RWPE1 (cell line): ENCODE results near the gene NPTX1.
"Not testable (repeated sequence)": the region's sequence is repeated elsewhere in the genome, so short reads cannot be mapped to it uniquely, and the experiment has no call there.

Source experiments
- CTCF ChIA-PET: fragments of 350-600 bp; sonication (Branson Sonifier 250); formaldehyde crosslinking; extraction: SDS; loops from one replicate; lab custom pipeline; 2021; lab: Yijun Ruan, JAX
- POLR2A ChIA-PET: fragments of 400-600 bp; formaldehyde crosslinking; extraction: SDS; loops from one replicate; lab custom pipeline; 2020; ENCODE audit warnings: antibody characterized with exemption; ENCODE audit not compliant: low non-redundant PET; lab: Yijun Ruan, JAX
- DNase-seq: peaks from one replicate; pipeline ENCODE4 v3.0.0; 2012; ENCODE audit warnings: low spot score
- H3K27ac ChIP-seq: fragments of 450-650 bp; 2 replicates; pipeline ENCODE4 v1.5.1; 2017
- CTCF ChIP-seq: fragments of 450-650 bp; conservative IDR thresholded peaks from 2 replicates; pipeline ENCODE4 v1.5.1; 2017; ENCODE audit warnings: low read depth, mild to moderate bottlenecking

Gene NPTX1

GRCh38 chr17:80511222-80512180 lies 35.1 kb upstream of the NPTX1 start:
- ChIA-PET POLR2A (no interaction called here), CTCF (no interaction called here)
- TF ChIP-seq CTCF = no peak
- no peak overlapping the region for H3K27ac ChIP-seq
- no peak for DNase-seq

GRCh38 chr17:80510772-80511171 lies 34.4 kb upstream of the NPTX1 start:
- no peak for DNase-seq
- TF ChIP-seq CTCF = no peak
- CTCF ChIA-PET = no interaction called here
- no peak overlapping the region for H3K27ac ChIP-seq
- POLR2A ChIA-PET = no interaction called here

GRCh38 chr17:80510132-80510531 lies 33.7 kb upstream of the NPTX1 start:
- ChIA-PET CTCF (no interaction called here), POLR2A (no interaction called here)
- no peak for DNase-seq
- TF ChIP-seq CTCF = no peak
- H3K27ac ChIP-seq = no peak overlapping the region

- no peak for TF ChIP-seq CTCF
- ChIA-PET POLR2A (no interaction called here), CTCF (no interaction called here)
- no peak for DNase-seq
- no peak overlapping the region for H3K27ac ChIP-seq
These were observed 32.9 kb upstream of the NPTX1 start for GRCh38 chr17:80509311-80509710.

GRCh38 chr17:80507965-80508364 lies 31.6 kb upstream of the NPTX1 start:
- ChIA-PET POLR2A (no interaction called here), CTCF (interaction anchor here (1.1 kb wide), 1 partner anchor 10 kb away, joined by 5 read pairs; no protein-coding TSS in a partner anchor)
- no peak for TF ChIP-seq CTCF

GRCh38 chr17:80507177-80507576 lies 30.8 kb upstream of the NPTX1 start:
- POLR2A ChIA-PET = not testable (repeated sequence)
- CTCF ChIA-PET = interaction anchor here (1.1 kb wide), 1 partner anchor 9 kb away, joined by 5 read pairs; no protein-coding TSS in a partner anchor

More at GRCh38 chr17:80507965-80508364, 31.6 kb upstream of the NPTX1 start:
- no peak for DNase-seq
- H3K27ac ChIP-seq = no peak overlapping the region

More at GRCh38 chr17:80507177-80507576, 30.8 kb upstream of the NPTX1 start:
- not testable (repeated sequence) for DNase-seq, H3K27ac ChIP-seq
